CD4-positive, alpha-beta T cell (primary cell): ENCODE measurements around the gene ALG10. TPM values are rescaled to one million over a fixed set of nuclear protein-coding genes. Genes with fewer than 3 reads are reported as not detected.
A peak's percentile ranks its signal among the peaks of the same experiment; 100 is the strongest.
"Not testable (repeated sequence)": the region's sequence is repeated elsewhere in the genome, so short reads cannot be mapped to it uniquely, and the experiment has no call there.

Source experiments
- ATAC-seq: fragments of 200-7000 bp; cut with Tn5 transposase; one replicate; pipeline ENCODE4 v1.10.0; 2022; ENCODE audit warnings: mild to moderate bottlenecking; ENCODE audit not compliant: poor library complexity
- CTCF ChIA-PET: fragments of 350-600 bp; sonication (Branson Sonifier 250); formaldehyde crosslinking; loops from one replicate; lab custom pipeline; 2021; ENCODE audit warnings: antibody characterized with exemption, inconsistent platforms; lab: Charles Lee
- POLR2A ChIA-PET: fragments of 350-600 bp; sonication (Branson Sonifier 250); formaldehyde crosslinking; loops from one replicate; lab custom pipeline; 2021; ENCODE audit warnings: antibody characterized with exemption, inconsistent platforms; lab: Charles Lee
- DNase-seq, 14 experiments: peaks; one replicate each; pipeline ENCODE4 v3.0.0-alpha.2; 2013 to 2020; ENCODE audit warnings: mixed read lengths in 2 of 14
- H3K27ac ChIP-seq, 2 donors: one replicate each; pipeline versions ENCODE4 v1.5.1 to v1.7.0; 2013; ENCODE audit warnings: low read length in 2 of 2, low read depth in 1 of 2, mild to moderate bottlenecking in 1 of 2
- H3K27me3 ChIP-seq, 2 experiments: 1 replicate in 1 of 2; 2 replicates in 1 of 2; pipeline versions ENCODE4 v1.6.1 to v1.7.0; 2013; ENCODE audit warnings: low read length in 2 of 2, control low read depth in 1 of 2, mild to moderate bottlenecking in 1 of 2, moderate library complexity in 1 of 2; ENCODE audit not compliant: insufficient read depth in 2 of 2, control insufficient read depth in 1 of 2
- H3K36me3 ChIP-seq: one replicate; pipeline ENCODE4 v1.6.1; 2013; ENCODE audit warnings: low read length, control low read depth; ENCODE audit not compliant: insufficient read depth
- H3K4me1 ChIP-seq: one replicate; pipeline ENCODE4 v1.6.1; 2013; ENCODE audit warnings: low read length, control low read depth; ENCODE audit not compliant: insufficient read depth
- H3K4me3 ChIP-seq: one replicate; pipeline ENCODE4 v1.5.1; 2013; ENCODE audit warnings: mild to moderate bottlenecking, low read length, moderate library complexity
- H3K9me3 ChIP-seq, 2 experiments: 1 replicate in 1 of 2; 2 replicates in 1 of 2; pipeline versions ENCODE4 v1.6.1 to v1.7.0; 2013; ENCODE audit warnings: low read length in 2 of 2, mild to moderate bottlenecking in 2 of 2, control low read depth in 1 of 2, moderate library complexity in 1 of 2; ENCODE audit not compliant: control insufficient read depth in 1 of 2, insufficient read depth in 1 of 2
- H3K27ac Mint-ChIP-seq: one replicate; pipeline ENCODE4 v1.8.0; 2020; ENCODE audit warnings: mixed read lengths
- H3K27me3 Mint-ChIP-seq: one replicate; pipeline ENCODE4 v1.8.0; 2021; ENCODE audit warnings: mixed read lengths
- H3K36me3 Mint-ChIP-seq: one replicate; pipeline ENCODE4 v1.8.0; 2021; ENCODE audit warnings: low read depth, mixed read lengths
- H3K4me1 Mint-ChIP-seq: one replicate; pipeline ENCODE4 v1.8.0; 2021; ENCODE audit warnings: low read depth, mixed read lengths
- H3K4me3 Mint-ChIP-seq: one replicate; pipeline ENCODE4 v1.8.0; 2020; ENCODE audit warnings: mild to moderate bottlenecking, mixed read lengths
- H3K9me3 Mint-ChIP-seq: one replicate; pipeline ENCODE4 v1.8.0; 2020; ENCODE audit warnings: mixed read lengths
- CTCF ChIP-seq: fragments of 200-600 bp; IDR thresholded peaks from one replicate; pipeline ENCODE4 v1.8.0; 2022; ENCODE audit warnings: antibody characterized with exemption, mild to moderate bottlenecking
- intact Hi-C, 2 experiments: fragments of 100-400 bp; cut with DNase I in 1 of 2; cut with micrococcal nuclease in 1 of 2; formaldehyde crosslinking; loops; one replicate each; pipeline versions ENCODE4 v1.15.1 to v1.9.0; 2023 to 2025; cut with DNase I, micrococcal nuclease
- total RNA-seq, 174 experiments: library from RNA in 2 of 174; stranded (reverse) in 2 of 174; gene quantifications; one replicate each; pipeline ENCODE4 v1.2.3 and lab custom pipeline; 2021 to 2026

Gene ALG10
- total RNA-seq, 2 experiments from 2014 or later, result 9.0 to 10.7 TPM

- peaks cover 32% of the 10 kb centered on the region for H3K27me3 Mint-ChIP-seq
These were observed 5.9 kb upstream of the ALG10 start for GRCh38 chr12:34016361-34016760.

GRCh38 chr12:34021071-34021470 lies 1.2 kb upstream of the ALG10 start:
- POLR2A ChIA-PET, result interaction anchor here (1.9 to 4.5 kb wide), 2 partner anchors 1265 to 1342 kb away, joined by 10 to 71 read pairs; partner anchors contain the start of genes DNM1L and YARS2
- H3K4me3 Mint-ChIP-seq, result no peak overlapping the region

More at GRCh38 chr12:34016361-34016760, 5.9 kb upstream of the ALG10 start:
- H3K27ac Mint-ChIP-seq, result no peak overlapping the region
- no peak overlapping the region for H3K4me3 ChIP-seq
- H3K27me3 ChIP-seq, result no peaks in the 10 kb centered on the region
- no peaks in the 10 kb centered on the region for H3K9me3 ChIP-seq
- no peaks in the 10 kb centered on the region for H3K36me3 ChIP-seq
- DNase-seq, result no peak
- peaks cover 6% of the 10 kb centered on the region for H3K4me1 Mint-ChIP-seq
- TF ChIP-seq CTCF, result no peak
- H3K9me3 Mint-ChIP-seq, result no peaks in the 10 kb centered on the region
- H3K27ac ChIP-seq, result no peak overlapping the region
- no peak for ATAC-seq
- H3K4me3 Mint-ChIP-seq, result no peak overlapping the region
- no peaks in the 10 kb centered on the region for H3K36me3 Mint-ChIP-seq
- ChIA-PET POLR2A (no interaction called here), CTCF (no interaction called here)
- no peaks in the 10 kb centered on the region for H3K4me1 ChIP-seq
- intact Hi-C loops, result no loop called here

GRCh38 chr12:34027661-34028060 lies 5.4 kb downstream of the ALG10 start:
- intact Hi-C loops, DNase-seq, H3K4me1 ChIP-seq, H3K4me3 Mint-ChIP-seq, H3K9me3 ChIP-seq, CTCF ChIA-PET, H3K27me3 ChIP-seq, ATAC-seq, H3K9me3 Mint-ChIP-seq, H3K27ac ChIP-seq, H3K27me3 Mint-ChIP-seq, H3K4me3 ChIP-seq, POLR2A ChIA-PET, H3K27ac Mint-ChIP-seq: not testable (repeated sequence)
- H3K36me3 ChIP-seq, result peaks cover 11% of the 10 kb centered on the region
- H3K36me3 Mint-ChIP-seq, result peaks cover 36% of the 10 kb centered on the region
- H3K4me1 Mint-ChIP-seq, result peaks cover 22% of the 10 kb centered on the region

More at GRCh38 chr12:34021071-34021470, 1.2 kb upstream of the ALG10 start:
- peaks cover 6% of the 10 kb centered on the region for H3K4me1 ChIP-seq
- peaks cover 7% of the 10 kb centered on the region for H3K36me3 ChIP-seq
- no peak for TF ChIP-seq CTCF
- ATAC-seq, result no peak
- H3K27ac Mint-ChIP-seq, result peak overlapping the region; percentile 99
- no peaks in the 10 kb centered on the region for H3K27me3 ChIP-seq
- H3K36me3 Mint-ChIP-seq, result peaks cover 25% of the 10 kb centered on the region
- H3K27me3 Mint-ChIP-seq, result peaks cover 3% of the 10 kb centered on the region
- no peak overlapping the region for H3K4me3 ChIP-seq
- CTCF ChIA-PET, result interaction anchor here (2.0 kb wide), 1 partner anchor 1265 kb away, joined by 5 read pairs; the partner anchor contains the start of gene YARS2
- intact Hi-C loops, result loop anchor here (2.0 to 5.0 kb wide), 3 partner anchors 1264 to 1654 kb away; no protein-coding TSS in a partner anchor
- H3K9me3 ChIP-seq, result no peaks in the 10 kb centered on the region
- peaks cover 40% of the 10 kb centered on the region for H3K4me1 Mint-ChIP-seq
- DNase-seq, result no peak
- H3K27ac ChIP-seq, result no peak overlapping the region
- H3K9me3 Mint-ChIP-seq, result no peaks in the 10 kb centered on the region

GRCh38 chr12:34030591-34030990 lies 8.3 kb downstream of the ALG10 start:
- CTCF ChIA-PET, result no interaction called here
- H3K4me1 ChIP-seq, result no peaks in the 10 kb centered on the region
- ATAC-seq (no peak), DNase-seq (no peak)
- Mint-ChIP-seq H3K4me1 (no peaks in the 10 kb centered on the region), H3K27me3 (no peaks in the 10 kb centered on the region), H3K4me3 (no peak overlapping the region), H3K9me3 (no peaks in the 10 kb centered on the region), H3K36me3 (peaks cover 22% of the 10 kb centered on the region), H3K27ac (no peak overlapping the region)
- POLR2A ChIA-PET, result no interaction called here
- intact Hi-C loops, result loop anchor here in 1 of 2 experiments (5.0 kb wide), 1 partner anchor 187 kb away; no protein-coding TSS in a partner anchor
- no peak for TF ChIP-seq CTCF
- no peak overlapping the region for H3K27ac ChIP-seq
- no peaks in the 10 kb centered on the region for H3K27me3 ChIP-seq
- H3K36me3 ChIP-seq, result peaks cover 4% of the 10 kb centered on the region
- no peak overlapping the region for H3K4me3 ChIP-seq
- no peaks in the 10 kb centered on the region for H3K9me3 ChIP-seq
